ENCODE measurements around the gene MYO1D. TPM values are rescaled to one million over a fixed set of nuclear protein-coding genes. Genes with fewer than 3 reads are reported as not detected.

The MYO1D gene
- total RNA-seq, 4 donors from 2014 or later: 46.3 to 139 (median 80.0) TPM

DNA sequence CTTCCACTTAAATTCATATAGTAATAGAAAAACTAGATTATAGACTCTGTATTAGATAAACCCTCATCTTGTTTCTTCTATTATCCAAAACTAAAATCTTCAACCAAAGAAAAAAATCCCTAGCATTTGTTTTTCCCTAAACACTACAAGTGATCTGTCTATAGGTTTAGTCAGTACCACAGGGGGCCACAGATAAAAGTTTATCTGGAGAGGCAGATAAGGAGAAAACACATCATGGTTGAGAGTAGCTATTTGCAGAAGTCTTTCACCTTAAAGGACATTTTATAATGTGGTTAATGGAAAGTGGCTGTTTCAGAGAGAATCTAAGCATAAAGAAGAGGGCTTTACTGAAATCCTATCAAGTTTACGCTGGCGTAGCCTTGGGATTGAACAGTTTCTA, 230.0 kb downstream of the MYO1D start:
- TF ChIP-seq, protein P1, sequence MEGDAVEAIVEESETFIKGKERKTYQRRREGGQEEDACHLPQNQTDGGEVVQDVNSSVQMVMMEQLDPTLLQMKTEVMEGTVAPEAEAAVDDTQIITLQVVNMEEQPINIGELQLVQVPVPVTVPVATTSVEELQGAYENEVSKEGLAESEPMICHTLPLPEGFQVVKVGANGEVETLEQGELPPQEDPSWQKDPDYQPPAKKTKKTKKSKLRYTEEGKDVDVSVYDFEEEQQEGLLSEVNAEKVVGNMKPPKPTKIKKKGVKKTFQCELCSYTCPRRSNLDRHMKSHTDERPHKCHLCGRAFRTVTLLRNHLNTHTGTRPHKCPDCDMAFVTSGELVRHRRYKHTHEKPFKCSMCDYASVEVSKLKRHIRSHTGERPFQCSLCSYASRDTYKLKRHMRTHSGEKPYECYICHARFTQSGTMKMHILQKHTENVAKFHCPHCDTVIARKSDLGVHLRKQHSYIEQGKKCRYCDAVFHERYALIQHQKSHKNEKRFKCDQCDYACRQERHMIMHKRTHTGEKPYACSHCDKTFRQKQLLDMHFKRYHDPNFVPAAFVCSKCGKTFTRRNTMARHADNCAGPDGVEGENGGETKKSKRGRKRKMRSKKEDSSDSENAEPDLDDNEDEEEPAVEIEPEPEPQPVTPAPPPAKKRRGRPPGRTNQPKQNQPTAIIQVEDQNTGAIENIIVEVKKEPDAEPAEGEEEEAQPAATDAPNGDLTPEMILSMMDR (IDR thresholded peaks at IDR 0.05; ENCODE audit: low read depth): no peak

DNA sequence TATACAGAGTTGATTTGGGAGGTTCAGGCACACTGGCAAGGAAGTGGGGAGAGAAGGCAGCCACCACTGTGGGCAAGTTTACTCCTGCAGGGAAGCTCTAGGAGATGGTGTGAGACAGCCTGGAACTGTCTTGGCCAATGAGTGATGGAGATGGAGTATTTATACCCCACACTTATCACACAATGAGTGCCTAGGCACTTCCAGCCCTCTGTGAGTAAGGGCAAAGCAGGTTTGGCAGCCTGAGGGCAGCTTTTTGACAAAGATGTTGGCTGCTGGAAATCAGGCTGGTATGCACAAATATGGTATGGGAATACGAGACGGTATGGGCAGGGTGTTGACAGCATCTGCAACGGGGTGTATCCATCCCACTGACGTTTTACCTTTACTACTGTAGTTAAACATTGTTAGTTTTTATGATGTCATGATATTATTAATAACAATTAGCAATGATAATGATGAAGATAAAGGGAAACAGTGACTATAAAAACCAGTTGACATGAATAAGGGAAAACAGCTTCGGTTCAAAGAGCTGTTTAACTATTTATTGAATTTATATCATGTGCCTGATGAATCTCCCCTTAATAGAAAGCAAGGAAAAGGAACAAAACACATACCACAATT, 240.2 kb downstream of the MYO1D start:
- TF ChIP-seq, protein P1 (IDR thresholded peaks at IDR 0.05; ENCODE audit: low read depth): no peak

DNA sequence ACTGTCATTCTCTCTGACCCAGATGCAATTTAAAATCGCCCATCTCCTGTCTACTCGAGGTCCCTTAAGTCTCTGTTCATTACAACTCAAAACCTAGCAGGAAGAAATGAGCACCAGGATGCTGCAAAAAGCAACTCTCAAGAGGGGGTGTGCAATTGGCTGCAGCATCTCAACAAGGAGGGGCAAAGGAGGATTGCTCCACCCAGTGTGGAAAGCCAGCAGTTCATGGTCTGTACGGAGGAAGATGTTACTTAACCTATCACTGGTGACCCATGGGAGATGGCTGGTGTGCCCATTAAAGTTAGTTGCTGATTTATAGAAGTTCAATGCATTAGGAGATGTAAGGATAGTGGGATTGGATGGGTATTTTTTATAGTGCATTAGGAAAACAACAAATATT, 242.8 kb downstream of the MYO1D start:
- TF ChIP-seq, protein P1 (IDR thresholded peaks at IDR 0.05; ENCODE audit: low read depth): no peak

DNA sequence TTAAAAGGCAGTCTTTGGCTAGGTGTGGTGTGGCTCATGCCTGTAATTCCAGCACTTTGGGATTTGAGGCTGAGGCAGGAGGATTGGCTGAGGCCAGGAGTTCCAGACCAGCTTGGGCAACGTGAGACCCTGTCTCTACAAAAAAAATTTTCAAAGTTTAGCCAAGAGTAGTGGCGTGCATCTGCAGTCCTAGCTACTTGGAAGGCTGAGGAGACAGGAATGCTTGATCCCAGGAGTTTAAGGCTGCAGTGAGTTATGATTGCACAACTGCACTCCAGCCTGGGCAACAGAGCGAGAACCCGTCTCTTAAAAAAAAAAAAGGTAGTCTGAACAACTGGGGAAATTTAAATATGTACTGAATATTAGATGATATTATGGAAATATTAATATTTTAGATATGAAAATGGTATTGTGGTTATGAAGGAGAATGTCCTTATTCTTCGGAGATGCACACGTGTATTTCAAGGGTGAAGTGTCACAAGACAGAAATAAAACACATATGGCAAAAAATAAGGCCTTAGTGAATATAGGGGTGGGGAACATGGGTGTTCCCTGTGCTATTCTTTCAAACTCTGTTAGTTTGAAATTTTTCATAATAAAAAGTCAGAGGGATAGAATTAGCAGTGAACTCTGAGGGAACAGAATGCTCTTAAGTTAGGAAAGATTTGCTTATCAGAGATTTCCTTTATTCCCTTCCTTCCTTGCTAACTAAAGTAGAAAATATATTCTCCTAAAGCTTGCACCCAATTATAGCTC, 245.4 kb downstream of the MYO1D start:
- TF ChIP-seq, protein P1 (IDR thresholded peaks at IDR 0.05; ENCODE audit: low read depth): no peak

DNA sequence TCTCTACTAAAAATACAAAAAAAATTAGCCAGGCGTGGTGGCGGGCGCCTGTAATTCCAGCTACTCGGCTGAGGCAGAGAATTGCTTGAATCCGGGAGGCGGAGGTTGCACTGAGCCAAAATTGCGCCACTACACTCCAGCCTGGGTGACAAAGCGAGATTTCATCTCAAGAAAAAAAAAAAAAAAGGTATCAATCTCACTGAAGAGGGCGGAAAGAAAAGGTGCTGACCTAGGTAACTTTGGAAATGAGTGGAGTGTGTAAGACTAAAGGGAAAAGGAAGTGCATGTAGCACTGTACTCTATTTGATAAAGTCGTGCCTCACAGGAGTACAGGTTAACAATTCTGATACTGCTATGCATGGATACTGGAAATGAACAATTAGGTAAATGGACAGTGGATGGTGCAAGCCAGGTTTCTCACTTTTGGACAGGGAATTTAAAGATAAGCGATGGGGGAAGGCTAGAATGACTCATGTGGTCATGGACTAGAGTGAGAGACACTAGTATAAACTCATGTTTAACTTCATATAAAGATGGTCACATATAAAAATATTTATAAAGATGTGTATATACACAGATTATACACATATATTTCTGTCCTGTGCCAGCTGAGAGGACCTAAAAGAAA, 247.2 kb downstream of the MYO1D start:
- TF ChIP-seq, protein P1 (IDR thresholded peaks at IDR 0.05; ENCODE audit: low read depth): no peak

DNA sequence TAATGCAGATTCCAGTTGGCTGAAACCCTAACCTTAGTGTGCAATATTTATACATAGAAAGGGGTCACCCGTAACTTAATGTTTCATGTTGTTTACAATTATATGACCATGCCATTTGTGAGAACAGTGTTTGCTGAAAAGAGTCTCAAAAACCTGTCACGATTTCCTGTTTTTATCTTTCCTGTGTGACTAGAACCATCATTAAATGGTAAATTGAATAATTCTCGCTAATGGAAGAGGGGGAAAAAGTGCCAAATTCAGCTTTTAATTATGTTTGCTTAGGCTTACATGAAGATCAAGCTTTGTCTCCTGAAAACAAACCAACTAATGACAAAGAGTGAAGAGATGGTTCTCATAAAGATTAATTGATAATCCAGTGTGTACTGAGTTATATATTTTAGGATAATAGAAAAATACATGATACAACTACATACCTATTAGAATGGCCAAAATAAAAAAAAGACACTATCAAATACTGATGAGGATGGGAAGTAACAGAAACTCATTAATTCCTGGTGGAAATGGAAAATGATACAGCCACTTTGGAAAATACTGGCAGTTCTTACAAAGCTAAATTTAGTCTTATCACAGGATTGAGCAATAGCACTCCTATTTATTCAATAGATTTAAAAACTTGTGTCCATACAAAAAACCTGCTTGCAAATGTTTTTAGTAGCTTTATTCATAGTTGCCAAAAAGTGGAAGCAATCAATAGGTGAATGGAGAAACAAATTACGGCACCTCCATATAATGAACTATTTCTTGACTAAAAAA, 248.5 kb downstream of the MYO1D start:
- TF ChIP-seq, protein P1 (IDR thresholded peaks at IDR 0.05; ENCODE audit: low read depth): no peak
